ENCODE measurements around the gene TRIM50. TPM values are rescaled to one million over a fixed set of nuclear protein-coding genes. Genes with fewer than 3 reads are reported as not detected.
"Not testable (repeated sequence)": the region's sequence is repeated elsewhere in the genome, so short reads cannot be mapped to it uniquely, and the experiment has no call there.

The TRIM50 gene
- polyA plus RNA-seq, 4 donors, result 0.12 to 0.24 (median 0.22) TPM

DNA sequence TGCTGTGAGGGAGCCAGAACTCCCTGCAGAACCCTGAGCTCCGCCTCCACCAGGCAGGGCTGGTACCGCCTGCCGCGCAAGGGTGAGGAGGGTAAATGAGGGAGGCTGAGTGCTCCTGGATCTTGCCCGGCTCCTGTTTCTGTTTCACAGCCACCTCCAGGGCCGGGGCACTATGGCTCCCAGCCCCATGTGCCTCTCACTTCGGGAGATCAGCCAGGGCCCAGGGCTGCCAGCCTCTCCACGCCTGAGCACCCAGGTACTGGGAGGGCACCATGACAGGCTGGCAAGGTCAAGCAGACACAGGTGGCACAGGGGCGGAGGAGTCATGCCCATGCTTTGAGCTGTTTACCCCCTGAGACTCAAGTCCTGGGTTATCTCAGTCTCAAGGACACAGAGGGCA is 8.3 kb downstream of the TRIM50 start:
- DNase-seq (ENCODE audit: low read depth in 4 of 4, low spot score in 3 of 4), result not testable (repeated sequence)

DNA sequence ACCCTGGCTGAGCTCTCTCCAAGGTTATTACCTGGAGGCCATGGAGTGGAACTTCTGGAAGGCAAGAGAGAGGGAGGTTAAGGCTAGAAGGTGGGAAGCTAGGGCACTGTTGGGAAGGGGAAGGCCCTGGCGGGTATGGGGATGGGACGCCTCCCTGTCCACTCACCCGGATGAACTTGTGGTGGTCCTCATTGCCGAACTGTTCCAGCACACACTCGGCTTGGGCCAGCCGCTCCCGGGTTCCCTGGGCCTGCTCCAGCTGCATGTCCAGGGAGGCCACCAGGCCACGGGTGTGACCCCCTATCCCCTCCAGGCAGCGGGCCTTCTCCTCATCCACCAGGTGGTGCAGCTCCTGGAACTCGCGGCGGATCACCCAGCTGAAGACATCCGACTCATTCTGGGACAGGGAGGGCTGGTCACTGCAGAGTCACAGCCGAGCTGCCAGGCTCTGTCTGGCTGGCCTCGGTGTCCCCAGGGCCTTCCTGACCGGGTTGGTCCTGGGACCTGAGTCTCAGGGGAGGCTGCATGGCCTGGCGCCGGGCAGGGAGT is 9.2 kb downstream of the TRIM50 start:
- not testable (repeated sequence) for DNase-seq (ENCODE audit: low read depth in 4 of 4, low spot score in 3 of 4)

DNA sequence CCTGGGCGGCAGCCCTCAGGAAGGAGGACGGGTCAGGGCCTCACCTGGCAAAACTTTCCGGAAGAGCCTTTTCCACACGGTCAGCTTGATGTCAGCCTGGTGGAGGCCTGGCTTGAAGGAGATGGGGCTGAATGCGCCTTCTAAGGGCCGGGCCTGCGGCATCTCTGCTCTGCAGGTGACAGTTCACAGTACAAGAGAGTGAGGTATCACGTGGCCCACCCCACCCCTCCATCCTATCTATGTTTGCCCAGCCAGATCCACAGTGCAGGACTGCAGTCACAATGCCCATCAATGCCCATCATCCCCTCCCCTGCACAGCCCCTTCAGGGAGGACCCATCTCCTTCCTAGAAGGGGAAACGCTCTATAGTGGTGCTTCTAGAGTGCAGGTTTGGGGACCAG is 11.4 kb downstream of the TRIM50 start:
- DNase-seq (ENCODE audit: low read depth in 4 of 4, low spot score in 3 of 4), result no peak

DNA sequence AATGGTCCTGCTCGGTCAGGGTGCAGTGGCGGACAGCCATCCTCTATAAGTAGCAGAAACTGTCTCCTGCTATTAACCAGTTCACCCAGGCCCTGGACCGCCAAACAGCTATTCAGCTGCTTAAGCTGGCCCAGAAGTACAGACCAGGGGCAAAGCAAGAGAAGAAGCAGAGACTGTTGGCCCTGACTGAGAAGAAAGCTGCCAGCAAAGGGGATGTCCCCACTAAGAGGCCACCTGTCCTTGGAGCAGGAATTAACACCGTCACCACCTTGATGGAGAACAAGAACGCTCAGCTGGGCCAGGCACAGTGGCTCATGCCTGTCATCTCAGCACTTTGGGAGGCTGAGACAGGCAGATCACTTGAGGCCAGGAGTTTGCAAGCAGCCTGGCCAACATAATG is 13.6 kb downstream of the TRIM50 start:
- no peak for DNase-seq (ENCODE audit: low read depth in 4 of 4, low spot score in 3 of 4)

DNA sequence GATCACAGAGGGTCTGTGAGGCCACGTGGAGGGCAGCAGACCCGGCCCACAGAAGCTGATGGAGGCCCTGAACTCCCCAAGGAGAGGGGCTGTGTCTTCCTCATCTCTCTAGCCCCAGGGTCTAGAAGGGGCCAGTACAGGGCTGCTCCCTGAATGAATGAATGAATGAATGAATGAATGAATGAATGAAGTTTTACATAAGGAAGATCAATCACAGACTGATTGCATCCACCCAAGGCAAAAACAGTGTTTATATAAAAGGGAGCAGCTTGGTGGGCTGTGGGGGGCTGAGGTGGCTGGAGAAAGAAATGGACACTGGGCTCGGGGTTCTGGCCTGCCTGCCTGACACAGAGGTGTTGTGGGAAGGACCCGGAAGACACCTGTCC is 14.4 kb downstream of the TRIM50 start:
- no peak for DNase-seq (ENCODE audit: low read depth in 4 of 4, low spot score in 3 of 4)

DNA sequence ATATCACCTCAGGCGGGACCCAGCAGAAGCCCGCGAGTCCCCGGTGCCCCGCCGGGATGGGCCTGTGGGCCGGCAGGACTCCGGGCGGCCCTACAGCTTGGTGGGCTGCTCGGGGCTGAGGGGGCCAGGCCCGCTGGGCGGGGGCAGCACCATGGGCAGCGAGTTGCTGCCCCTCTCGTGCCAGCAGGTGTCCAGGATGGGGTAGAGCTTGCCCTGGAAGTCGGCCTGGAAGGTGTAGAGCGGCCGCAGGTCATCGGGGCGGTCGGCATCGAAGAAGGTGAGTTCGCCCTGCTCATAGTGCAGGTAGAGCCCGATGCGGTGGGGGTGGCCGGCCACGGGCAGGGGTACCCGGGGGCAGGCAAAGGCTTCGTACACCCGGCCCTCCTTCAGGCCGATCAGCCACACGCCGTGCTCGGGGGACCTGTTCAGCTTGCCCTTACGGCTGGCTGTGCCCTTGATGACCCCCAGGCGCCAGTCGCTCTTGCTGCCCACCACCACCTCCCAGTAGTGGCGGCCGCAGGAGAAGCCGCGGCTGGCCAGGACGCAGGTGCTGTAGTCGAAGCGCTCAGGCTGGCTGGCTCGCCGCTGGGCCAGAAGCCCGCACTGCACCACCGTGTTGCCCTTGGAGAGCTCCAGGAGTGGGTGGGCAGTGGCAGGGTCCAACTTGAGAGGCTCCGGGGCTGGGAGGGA is 14.9 kb downstream of the TRIM50 start:
- no peak for DNase-seq (ENCODE audit: low read depth in 4 of 4, low spot score in 3 of 4)

DNA sequence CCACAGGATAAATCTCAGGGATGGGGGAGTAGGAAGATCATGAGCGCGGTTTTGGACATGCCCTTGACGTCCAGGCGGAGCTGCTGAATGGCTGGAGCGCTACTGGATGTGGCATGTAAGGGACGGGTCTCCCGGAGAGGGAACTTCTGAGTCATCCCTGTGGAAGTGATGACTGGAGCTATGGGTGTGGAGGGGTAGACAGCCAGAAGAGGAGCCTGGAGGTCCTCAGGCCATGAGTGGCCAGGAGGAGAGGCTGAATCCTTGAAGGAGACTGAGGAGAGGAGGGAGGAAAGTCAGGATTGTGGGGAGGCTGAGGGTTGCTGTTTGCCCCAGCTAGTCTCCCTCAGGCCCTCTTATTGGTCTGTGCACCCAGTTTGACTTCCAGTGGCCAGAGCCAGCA is 16.5 kb downstream of the TRIM50 start:
- DNase-seq (ENCODE audit: low read depth in 4 of 4, low spot score in 3 of 4), result not testable (repeated sequence)

DNA sequence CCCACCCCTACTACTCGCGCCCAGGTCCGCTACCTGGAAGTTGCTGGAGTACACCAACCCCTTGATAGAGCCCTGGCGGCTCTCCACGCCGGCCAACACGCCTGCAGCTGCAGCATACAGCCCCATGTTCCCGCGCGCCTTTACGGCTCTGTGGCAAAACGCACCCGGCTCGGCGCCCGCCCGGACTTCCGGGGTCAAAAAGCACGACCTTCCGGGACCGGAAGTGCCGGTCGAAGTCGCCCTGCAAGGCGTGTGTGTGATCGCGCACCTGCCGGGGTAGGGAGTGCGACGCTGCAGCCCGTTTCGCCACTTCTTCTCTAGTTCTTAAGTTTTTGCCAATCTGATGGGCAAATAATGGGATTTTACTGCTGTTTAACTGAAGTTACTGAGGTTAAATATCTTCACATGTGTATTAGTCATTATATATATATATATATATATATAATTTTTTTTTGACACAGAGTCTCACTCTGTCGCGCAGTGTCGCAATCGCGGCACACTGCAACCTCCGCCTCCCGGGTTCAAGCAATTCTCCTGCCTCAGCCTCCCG is 19.1 kb downstream of the TRIM50 start, which contains the start of gene NSUN5:
NSUN5 (minus strand) TSS at position 162 of the 550 bp plus-strand sequence; CDS start at position 126, 36 bp downstream.
- DNase-seq (ENCODE audit: low read depth in 4 of 4, low spot score in 3 of 4), result peak; percentile 40 to 58 (median 46)

DNA sequence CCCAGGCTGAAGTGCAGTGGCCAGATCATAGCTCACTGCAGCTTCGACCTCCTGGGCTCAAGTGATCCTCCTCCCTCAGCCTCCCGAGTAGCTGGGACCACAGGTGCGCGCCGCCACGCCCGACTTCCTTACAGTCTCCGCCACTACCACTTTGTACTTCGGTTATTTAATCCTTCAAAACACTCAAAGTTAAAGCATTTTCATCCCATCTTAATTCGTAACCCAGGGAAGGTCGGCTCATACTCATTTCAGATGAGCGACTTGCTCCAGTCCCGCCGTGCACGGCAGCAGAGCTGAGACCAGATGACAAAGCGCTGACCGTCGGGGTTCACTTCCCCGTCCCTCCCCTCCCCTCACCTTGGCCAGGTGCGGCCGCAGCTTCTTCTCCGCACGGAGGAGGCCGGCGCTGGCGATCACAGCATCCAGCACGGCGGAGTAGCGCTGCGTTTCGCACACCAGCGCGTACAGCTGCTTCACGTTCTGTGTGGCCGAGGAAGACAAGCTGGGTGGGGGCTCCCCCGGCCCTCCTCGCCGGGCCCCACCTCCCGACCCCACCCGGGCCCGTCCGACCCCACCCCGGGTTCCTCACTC is 19.7 kb downstream of the TRIM50 start:
- DNase-seq (ENCODE audit: low read depth in 4 of 4, low spot score in 3 of 4), result no peak

DNA sequence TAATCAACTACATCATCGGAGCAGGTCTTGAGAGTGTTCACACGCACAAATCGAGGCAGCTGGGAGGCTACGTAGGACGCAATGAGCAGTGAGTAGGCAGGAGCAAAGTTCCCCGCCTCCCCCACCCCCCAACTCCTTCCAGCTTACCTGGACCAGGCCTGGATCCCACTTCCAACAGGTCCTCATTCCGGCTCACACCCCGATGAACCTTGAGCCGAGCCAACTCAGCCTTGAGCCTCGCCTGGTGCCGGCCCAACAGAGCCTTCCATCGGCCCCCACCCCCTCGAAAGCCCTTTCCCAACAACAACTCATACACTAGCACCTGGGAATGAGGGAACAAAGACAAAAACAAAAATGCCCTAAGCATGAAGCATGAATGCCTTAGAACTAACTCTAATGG is 20.4 kb downstream of the TRIM50 start:
- DNase-seq (ENCODE audit: low read depth in 4 of 4, low spot score in 3 of 4), result no peak

DNA sequence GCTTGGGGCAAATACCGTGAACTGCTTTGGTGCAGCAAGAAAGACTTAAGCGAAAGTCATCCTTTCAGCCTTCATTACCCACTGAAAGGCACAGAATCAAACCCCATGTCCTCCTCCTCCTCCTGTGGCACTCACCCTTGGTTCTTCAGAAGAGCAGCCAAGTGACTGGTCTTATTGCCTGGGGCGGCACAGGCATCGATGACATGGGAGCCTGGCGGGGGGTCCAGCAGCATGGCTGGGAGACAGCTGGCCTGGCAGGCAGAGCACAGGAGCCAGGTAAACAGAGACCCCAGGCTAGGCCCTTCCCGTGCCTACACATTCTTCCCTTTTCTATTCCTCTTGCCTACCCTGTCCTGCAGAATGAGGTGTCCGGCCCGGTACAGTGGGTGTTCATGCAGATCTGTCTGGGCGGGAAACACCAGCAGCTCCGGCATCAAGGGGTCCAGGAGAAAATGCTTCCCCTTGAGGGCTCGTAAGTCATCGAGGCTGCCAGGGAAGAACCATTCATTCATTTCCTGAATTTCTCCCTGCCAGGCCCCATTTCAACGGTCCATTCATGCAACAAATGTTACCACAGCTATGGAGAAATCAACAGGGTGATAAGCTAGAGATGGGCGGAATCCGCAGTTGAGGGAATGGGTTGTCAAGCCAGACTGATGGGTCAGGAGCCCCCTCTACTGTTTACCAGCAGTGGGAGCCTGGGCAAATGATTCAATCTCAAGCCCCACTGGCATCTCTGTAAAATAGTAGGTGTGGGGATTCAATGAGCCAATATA is 23.1 kb downstream of the TRIM50 start:
- not testable (repeated sequence) for DNase-seq (ENCODE audit: low read depth in 4 of 4, low spot score in 3 of 4)

DNA sequence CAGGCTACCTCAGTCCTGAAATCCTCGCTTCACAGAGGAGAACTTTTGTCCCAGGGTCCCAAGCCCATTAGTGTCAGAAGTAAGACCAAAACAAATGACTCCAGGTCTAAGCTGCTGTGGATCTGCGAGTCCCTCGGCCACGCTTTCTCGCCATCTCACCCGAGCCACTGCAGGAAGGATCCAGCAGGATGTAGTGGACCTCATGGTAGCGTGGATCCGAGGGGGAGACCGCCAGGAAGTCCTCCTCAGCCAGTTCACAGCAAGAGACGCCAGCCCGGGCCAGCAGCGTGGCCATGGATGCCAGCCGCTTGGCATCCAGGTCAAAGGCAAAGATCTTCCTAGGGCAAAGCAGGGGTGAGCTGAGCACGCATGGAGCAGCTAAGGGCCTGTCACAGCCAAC is 23.8 kb downstream of the TRIM50 start:
- no peak for DNase-seq (ENCODE audit: low read depth in 4 of 4, low spot score in 3 of 4)

DNA sequence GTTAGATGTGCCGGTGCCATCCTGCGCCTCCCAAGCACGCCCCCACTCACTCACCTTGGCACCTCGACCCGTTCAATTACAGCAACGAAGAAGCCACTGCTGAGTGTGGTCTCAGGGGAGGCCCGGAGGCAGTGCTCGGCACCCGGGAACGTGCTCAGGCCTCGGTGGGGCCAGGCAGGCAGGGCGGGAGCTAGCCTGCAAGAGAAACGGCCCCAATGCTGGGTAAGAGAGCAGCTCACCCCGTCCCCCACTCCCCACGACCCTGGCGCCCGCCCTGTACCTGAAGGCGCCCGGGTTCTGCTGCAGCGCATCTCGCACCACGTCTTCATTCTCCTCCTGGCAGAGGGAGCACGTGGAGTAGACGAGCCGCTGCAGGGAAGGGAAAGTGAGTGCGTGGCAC is 24.3 kb downstream of the TRIM50 start:
- DNase-seq (ENCODE audit: low read depth in 4 of 4, low spot score in 3 of 4), result no peak

DNA sequence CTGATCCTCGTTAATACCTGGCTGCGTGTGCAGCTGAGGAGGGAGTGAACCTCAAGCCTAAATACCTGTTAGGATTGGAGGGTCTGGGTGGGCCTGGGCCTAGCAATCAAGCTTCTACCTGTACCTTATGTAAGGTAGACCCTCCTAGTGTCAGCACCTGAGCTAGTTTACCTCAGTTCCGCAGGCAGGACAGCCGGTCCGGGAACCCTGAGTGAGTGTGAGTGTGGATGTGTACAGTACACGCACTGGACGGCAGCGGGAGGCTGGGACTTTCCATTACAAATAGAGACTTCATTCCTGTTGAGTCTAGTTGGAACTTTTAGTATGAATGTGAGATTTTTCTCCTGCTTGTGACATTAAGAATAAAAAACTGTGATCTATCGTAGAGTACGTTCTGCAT is 25.0 kb downstream of the TRIM50 start:
- not testable (repeated sequence) for DNase-seq (ENCODE audit: low read depth in 4 of 4, low spot score in 3 of 4)

DNA sequence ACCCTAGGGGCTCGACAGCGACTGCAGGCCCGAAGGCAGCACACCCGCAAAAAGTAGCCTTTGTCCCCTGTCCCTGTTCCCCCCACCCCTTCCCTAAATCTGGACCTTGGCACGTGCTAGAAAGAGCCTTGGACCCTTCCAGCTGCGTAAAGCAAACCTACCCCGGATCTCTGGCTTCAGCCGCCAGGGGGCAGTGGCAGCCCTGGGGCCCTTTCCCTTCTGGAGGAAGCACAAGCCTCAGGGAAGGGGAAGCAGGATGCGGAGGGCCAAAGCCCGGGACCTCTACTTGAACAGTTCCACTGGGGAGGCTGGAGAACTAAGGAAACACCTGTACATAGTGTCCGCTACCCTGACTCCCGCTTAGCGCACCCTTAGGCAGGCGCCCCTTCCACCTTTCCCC is 26.8 kb downstream of the TRIM50 start:
- not testable (repeated sequence) for DNase-seq (ENCODE audit: low read depth in 4 of 4, low spot score in 3 of 4)

DNA sequence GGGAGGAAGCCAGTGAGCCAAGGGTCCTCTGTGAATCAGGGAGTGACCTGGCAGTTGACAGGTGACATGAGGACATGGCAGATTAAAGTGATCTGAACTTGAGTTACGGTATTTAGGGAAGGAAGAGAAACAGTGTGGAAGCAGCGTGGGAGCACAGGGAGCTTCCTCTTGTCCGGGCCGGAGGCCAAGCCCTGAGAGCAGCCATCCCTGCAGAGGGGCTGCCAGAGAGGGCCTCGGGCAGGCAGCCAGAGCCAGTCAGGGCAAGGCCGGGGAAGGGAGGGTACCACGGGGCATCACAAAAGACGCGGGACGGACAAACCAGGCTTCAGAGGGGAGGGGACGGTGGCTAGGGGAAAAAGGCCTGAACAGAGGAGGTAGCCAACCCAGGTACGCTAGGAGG is 28.1 kb downstream of the TRIM50 start:
- DNase-seq (ENCODE audit: low read depth in 4 of 4, low spot score in 3 of 4), result not testable (repeated sequence)

DNA sequence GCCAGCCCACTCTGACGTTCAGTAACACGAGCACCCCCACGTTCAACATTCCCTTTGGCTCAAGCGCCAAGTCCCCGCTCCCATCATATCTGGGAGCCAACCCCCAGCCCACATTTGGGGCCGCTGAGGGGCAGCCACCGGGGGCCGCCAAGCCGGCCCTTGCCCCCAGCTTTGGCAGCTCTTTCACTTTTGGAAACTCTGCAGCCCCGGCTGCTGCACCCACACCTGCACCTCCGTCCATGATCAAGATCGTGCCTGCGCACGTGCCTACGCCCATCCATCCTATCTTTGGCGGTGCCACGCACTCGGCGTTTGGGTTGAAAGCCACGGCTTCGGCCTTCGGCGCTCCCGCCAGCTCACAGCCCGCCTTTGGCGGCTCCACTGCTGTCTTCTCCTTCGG is 30.2 kb downstream of the TRIM50 start:
- DNase-seq (ENCODE audit: low read depth in 4 of 4, low spot score in 3 of 4), result not testable (repeated sequence)

DNA sequence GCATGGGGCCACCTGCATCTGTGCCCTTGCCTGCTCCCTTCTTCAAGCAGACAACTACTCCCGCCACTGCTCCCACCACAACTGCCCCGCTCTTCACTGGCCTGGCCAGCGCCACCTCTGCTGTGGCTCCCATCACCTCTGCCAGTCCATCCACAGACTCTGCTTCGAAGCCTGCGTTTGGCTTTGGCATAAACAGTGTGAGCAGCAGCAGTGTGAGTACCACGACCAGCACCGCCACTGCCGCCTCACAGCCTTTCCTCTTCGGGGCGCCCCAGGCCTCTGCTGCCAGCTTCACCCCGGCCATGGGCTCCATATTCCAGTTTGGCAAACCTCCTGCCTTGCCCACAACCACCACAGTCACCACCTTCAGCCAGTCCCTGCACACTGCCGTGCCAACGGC is 30.6 kb downstream of the TRIM50 start:
- DNase-seq (ENCODE audit: low read depth in 4 of 4, low spot score in 3 of 4), result not testable (repeated sequence)

DNA sequence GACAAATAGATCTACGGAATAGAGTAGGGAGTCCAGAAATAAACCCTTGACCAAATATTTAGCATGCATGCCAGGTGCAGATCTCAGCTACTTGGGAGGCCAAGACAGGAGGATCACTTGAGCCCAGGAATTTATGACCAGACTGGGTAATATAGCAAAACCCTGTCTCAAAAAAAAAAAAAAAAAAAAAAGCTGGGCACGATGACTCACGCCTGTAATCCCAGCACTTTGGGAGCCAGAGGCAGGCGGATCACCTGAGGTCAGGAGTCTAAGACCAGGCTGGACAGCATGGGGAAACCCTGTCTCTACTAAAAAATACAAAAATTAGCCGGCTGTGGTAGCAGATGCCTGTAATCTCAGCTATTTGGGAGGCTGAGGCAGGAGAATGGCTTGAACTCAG is 50.7 kb downstream of the TRIM50 start:
- not testable (repeated sequence) for DNase-seq (ENCODE audit: low read depth in 4 of 4, low spot score in 3 of 4)

DNA sequence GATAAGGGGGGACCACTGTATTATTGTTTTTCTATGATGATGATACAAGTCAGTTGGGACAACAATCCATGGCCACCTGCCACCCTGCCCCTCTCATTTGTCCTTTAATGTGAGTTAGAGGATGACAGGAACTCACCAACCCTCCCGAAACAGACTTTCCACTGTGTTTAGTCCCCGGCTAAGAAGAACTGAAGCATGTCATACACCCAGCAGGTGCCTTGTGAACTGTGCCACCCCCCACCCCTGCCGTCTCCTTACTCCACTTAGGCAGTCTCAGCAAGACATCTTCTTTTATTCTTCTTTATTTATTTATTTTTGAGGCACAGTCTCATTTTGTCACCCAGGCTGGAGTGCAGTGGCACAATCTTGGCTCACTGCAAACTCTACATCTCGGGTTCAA is 60.1 kb downstream of the TRIM50 start:
- not testable (repeated sequence) for DNase-seq (ENCODE audit: low read depth in 4 of 4, low spot score in 3 of 4)
